NCI-H2196 (cell line): ENCODE data around the gene CDK19.
"Not testable (repeated sequence)": the region's sequence is repeated elsewhere in the genome, so short reads cannot be mapped to it uniquely, and the experiment has no call there.

Experiments used
- DNase-seq: peaks from one replicate; lab custom pipeline; 2025; ENCODE audit not compliant: unreplicated experiment; lab: John Stamatoyannopoulos, UW

CDK19 gene

GRCh38 chr6:110814102-110815014 is 911 bp downstream of the CDK19 start:
- peak; percentile 50 for DNase-seq

- DNase-seq = peak; percentile 50
Measured at GRCh38 chr6:110813338-110814101, 1.7 kb downstream of the CDK19 start.

GRCh38 chr6:110812719-110813118 is 2.5 kb downstream of the CDK19 start:
- DNase-seq = no peak

GRCh38 chr6:110810896-110811586 is 4.2 kb downstream of the CDK19 start:
- DNase-seq = no peak

- DNase-seq = no peak
Measured at GRCh38 chr6:110809792-110810191, 5.5 kb downstream of the CDK19 start.

GRCh38 chr6:110802175-110802574 is 13.1 kb downstream of the CDK19 start:
- DNase-seq = not testable (repeated sequence)

GRCh38 chr6:110800839-110801196 is 14.5 kb downstream of the CDK19 start:
- DNase-seq = no peak

- no peak for DNase-seq
Measured at GRCh38 chr6:110800196-110800838, 15.0 kb downstream of the CDK19 start.

- no peak for DNase-seq
Measured at GRCh38 chr6:110799655-110800054, 15.6 kb downstream of the CDK19 start.

GRCh38 chr6:110799189-110799588 is 16.1 kb downstream of the CDK19 start:
- no peak for DNase-seq

GRCh38 chr6:110795271-110795670 is 20.0 kb downstream of the CDK19 start:
- DNase-seq = no peak

GRCh38 chr6:110786696-110787095 is 28.6 kb downstream of the CDK19 start:
- DNase-seq = no peak

GRCh38 chr6:110786271-110786670 is 29.0 kb downstream of the CDK19 start:
- DNase-seq = no peak

GRCh38 chr6:110784610-110784979 is 30.7 kb downstream of the CDK19 start:
- DNase-seq = no peak

GRCh38 chr6:110781522-110782214 is 33.6 kb downstream of the CDK19 start:
- DNase-seq = no peak

- DNase-seq = no peak
Measured at GRCh38 chr6:110778333-110778732, 36.9 kb downstream of the CDK19 start.

- DNase-seq = no peak
Measured at GRCh38 chr6:110777636-110778035, 37.6 kb downstream of the CDK19 start.

GRCh38 chr6:110776413-110776812 is 38.9 kb downstream of the CDK19 start:
- DNase-seq = no peak

- no peak for DNase-seq
Measured at GRCh38 chr6:110769923-110770322, 45.3 kb downstream of the CDK19 start.

GRCh38 chr6:110768057-110768456 is 47.2 kb downstream of the CDK19 start:
- DNase-seq = no peak

GRCh38 chr6:110761371-110761770 is 53.9 kb downstream of the CDK19 start:
- DNase-seq = no peak
